ENCODE data around the gene SYK.

- TF ChIP-seq GMEB1 (CRISPR knock-in tag; IDR thresholded peaks at IDR 0.05; ENCODE audit: borderline replicate concordance), result no peak
- no peak for TF ChIP-seq TMF1 (CRISPR knock-in tag; IDR thresholded peaks at IDR 0.05; ENCODE audit: low read depth)
- no peak for TF ChIP-seq ATF3 (CRISPR knock-in tag; IDR thresholded peaks at IDR 0.05)
- no peak for TF ChIP-seq SMARCE1 (IDR thresholded peaks at IDR 0.05; ENCODE audit: borderline replicate concordance)
These were observed 82.0 kb downstream of the SYK start for GRCh38 chr9:90883661-90884060.
